GM18909 (cell line): ENCODE results near the gene MKRN2.
"Not testable (repeated sequence)": the region's sequence is repeated elsewhere in the genome, so short reads cannot be mapped to it uniquely, and the experiment has no call there.

Experiments
- ATAC-seq: cut with Tn5 transposase; IDR thresholded peaks from one replicate; pipeline ENCODE4 v1.9.1; 2021; ENCODE audit warnings: mild to moderate bottlenecking; ENCODE audit not compliant: unreplicated experiment, poor library complexity

The MKRN2 gene, protein sequence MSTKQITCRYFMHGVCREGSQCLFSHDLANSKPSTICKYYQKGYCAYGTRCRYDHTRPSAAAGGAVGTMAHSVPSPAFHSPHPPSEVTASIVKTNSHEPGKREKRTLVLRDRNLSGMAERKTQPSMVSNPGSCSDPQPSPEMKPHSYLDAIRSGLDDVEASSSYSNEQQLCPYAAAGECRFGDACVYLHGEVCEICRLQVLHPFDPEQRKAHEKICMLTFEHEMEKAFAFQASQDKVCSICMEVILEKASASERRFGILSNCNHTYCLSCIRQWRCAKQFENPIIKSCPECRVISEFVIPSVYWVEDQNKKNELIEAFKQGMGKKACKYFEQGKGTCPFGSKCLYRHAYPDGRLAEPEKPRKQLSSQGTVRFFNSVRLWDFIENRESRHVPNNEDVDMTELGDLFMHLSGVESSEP

DNA sequence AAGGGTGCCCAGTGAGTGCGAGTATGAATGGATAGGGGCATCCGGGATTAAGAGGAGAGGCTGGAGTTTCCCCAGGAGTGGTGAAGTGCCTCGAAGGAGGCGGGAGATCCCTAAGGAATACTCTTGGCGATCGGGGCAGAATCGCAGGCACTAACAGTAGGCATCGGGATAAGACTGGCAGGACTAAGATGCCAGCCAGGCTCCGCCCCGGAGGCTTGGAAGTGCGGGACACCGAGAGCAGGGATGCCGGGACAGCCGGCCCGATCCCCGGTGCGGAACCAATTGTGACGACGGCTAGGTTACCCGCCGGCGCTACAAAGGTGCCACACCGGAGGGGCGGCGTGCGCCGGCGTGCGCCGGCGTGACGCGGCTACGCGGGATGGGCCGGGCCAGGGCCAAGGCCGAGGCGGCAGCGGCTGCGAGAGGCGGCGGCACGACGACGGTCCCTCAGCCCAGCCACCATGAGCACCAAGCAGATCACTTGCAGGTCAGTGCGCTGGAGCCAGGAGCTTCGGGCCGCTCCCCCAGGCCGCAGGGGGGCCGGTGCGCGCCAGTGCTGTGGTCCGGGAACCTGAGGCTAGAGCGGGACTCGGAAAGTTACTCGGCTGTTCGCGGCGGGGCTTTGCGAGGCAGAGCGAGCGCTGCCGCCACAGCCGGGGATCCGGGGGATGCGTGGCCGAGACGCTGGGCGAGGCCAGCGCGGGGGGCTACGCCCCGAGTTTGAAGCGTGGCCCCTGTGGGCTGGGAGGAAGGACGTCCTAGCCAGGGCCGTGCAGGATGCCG is at the start of gene MKRN2:
Gene MKRN2 (plus strand): TSS at position 398 of the 783 bp plus-strand sequence. CDS start 64 bp downstream, at position 462.
- ATAC-seq = peak; percentile 84

DNA sequence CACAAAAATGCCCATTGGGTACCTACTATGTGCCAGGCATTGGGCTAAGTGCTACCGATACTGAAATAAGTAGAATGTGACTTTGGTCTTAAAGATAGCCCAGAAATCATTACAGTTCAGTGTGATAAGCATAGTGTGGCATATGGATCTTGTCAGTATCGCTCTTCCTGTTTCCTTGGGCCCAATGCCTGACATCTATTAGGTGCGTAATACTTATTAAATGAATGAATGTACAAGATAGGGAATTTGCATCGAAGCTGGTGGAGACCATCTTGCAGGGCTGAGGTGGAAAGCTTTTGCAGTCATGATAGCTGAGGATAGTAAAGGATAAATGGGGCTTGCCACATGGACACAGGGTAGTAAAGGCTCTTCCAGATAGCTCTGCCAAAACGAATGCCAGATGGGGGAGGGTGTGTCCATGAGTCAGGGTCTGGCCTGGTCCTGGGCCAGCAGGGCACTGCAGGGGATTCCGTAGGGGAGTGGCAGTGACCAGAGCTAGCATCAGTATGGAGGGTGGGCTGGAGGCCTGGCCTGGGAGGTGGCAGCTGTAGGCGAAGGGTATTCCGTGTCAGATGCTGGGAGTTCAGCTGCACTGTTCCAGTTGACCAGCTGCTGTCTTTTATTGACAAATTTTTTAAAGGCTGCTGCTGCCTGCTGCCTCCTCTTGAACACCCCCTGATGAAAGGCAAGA is 49.2 kb upstream of the MKRN2 start:
- no peak for ATAC-seq

DNA sequence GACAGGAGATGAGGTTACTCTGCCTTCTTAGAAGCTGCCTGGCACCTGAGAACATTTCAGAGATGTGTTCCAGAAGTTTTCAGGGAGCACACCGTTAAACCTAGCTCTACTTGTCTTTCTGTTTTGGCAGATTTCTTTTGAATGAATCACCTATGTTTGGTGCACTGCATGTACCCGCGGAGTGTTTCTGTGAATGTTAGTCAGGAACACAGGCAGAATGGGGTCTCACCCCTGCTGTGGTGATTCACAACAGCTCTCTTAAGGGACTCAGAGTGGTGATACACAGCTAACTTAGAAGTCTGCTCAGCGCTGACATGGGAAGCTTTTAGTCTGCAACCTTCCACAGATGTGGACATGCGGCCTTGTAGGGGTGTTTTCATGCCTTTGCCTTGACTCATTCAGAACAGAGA is 48.6 kb upstream of the MKRN2 start:
- ATAC-seq = no peak

DNA sequence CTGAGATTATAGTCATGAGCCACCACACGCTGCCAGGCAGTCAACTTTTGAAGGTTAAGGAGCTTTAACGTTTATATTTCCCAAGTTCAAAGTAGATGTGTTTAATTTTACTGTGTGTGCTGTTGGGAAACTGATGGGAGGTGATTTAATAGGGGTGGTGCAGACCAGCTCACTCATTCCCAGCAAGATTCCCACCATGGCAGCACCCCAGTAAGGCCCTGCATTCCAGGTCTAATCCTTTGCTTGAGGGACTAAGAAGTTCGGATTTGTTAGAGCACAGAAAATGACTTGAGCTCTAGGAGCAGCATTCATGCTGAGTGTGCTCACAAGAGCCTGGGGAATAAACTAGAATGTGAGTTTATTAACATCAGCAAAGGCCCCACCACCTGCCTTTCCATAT is 47.4 kb upstream of the MKRN2 start:
- ATAC-seq = no peak

DNA sequence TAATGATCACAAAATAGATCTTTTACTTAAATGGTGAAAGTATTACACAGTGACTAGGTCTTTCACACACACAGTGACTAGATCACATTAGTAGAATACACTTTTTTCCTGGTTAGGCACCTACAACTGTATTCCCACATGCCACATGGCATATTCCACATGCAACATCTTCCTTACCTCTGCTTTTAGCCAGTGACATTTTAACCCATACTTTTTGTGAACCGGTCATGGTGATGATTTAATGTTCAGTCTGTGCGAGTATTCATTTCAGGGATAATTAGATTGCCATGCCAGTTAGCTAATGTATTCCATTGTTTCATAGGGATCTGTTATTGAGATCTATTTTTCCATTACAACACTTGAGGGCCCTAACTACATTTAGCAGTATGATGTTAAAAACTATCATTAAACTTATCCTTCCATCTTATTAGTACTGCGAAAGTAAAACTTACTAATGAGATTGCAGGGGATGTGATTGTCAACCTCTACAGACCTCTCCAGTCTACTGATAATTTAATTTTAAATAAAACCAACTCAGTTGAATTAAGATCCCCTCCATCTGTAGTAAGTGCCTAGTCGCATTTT is 44.3 kb upstream of the MKRN2 start:
- no peak for ATAC-seq

DNA sequence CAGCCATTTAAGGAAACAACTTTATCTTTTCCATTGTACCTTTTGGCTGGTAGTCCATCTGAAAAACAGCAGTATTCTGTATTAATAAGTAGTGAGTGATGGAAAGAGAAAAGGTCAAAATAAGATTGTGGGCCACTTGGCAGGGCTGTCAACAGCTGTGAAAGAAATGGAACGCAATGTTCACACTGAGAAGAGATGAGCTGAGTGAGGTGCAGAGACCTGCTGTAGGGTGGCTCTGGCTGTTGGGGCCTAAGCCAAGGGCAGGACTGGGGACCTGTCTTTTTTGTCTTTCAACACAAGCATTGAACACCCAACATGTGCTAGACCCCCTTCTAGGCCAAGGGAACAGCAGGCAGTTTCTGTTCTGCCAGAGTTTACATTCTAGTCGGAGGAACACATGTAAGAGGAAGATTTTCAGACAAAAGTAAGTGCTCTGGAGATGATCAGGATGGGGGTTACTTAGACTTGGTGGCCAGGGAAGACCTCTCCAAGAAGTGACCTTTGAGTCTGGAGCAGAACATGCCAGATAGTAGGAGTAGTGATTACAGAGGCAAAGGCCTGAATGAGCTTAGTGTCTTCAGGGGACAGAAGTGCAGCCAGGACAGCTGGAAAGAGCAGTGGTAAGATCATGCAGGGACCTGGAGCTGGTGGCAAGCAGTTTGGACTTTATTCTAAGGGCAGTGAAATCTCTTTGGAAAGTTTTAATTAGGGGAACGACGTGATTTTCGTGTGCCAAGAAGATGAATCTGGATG is 43.0 kb upstream of the MKRN2 start:
- ATAC-seq = no peak

DNA sequence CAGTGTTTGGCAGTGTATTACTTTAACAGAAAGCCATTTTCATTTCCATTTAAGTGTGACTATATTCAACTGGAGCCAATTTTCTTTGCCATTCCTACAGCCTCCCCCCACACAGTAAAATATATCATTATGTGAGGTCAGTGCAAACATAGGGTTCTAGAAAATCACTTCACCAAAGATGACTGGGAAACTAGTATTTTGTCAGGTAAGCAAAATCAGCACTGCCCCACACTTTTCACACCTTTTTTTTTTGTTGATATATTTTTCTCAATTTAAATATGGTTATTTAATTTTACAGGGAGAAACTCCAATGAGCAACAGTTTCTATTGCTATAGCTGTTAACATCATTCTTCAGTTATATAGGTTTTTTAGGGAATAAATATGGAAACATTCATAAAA is 41.3 kb upstream of the MKRN2 start:
- no peak for ATAC-seq

DNA sequence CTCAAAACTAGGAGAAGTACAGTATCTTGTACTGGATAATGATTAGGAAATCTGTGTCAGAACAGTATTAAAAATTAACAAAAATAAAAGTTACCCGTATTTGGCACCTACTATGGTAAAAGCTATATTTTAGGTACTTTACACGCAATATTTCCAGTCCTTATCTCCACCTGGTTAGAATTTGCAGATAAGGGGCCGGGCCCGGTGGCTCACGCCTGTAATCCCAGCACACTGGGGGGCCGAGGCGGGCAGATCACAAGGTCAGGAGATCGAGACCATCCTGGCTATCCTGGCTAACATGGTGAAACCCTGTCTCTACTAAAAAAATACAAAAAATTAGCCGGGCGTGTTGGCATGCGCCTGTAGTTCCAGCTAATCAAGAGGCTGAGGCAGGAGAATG is 40.0 kb upstream of the MKRN2 start:
- no peak for ATAC-seq

DNA sequence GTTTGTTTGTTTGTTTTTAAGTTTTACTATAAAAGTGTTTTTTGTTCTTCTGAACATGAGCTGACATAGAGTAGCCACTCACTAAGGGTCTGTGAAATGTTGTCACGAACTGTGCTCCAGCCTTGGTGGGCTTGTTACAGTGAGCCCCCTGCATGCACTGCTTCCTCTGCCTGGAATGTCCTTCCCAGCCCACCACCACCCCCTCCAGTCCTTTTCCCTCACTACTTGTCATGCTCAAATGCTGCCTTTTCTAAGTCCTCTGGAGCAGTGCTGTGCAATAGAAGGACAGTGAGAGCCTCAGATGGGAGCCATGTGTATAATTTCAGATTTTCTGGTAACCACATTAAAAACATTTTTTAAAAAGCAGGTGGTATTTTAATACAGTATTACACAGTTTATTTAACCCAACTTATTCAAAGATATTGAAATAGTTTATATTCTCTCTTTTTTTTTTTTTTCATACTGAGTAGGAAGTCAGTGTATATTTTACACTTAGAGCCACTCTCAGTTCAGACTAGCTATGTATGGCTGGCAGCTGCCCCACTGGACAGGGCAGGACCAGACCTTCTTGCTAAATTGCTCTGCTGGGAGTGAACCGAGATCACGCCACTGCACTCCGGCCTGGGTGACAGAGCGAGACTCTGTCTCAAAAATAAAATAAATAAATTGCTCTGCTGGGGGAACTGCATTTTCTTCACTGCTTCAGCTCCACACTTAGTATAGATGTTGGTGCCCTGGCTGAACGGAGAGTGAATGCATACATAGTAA is 38.4 kb upstream of the MKRN2 start:
- ATAC-seq = no peak

DNA sequence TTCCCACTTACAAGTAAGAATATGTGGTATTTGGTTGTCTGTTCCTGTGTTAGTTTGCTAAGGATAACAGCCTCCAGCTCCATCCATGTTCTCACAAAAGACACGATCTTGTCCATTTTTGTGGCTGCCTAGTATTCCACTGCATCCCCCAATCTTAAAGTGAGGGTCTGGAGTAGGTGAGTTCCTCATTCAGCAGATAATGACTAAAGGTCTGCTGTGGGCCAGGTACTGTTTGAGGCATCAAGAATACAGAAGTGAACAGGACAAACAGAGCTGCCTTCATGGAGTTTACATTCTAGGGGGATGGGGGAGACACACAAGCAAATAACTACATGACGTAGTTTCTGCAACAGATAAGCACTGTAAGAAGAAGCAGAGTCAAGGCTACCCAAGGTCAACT is 35.9 kb upstream of the MKRN2 start:
- ATAC-seq = no peak

DNA sequence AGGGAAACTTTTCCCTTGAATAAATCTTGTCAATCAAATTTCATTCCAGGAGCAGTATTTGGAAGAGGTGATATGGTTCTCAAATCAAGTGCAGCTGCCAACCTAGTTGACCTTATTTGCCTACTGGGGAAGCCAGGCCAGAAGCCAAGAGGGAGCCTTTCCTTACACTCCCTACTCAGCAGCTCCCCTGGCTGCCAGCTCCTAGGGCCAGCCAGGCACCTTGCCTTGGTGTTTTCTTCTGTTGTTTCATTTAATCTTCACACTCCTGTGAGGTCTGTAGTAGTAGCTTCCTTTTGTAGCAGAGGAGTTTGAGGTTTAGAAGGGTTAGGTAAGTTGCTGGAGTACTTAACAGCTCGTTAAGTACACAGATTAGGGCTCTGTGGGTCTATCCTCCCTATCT is 34.2 kb upstream of the MKRN2 start:
- ATAC-seq = no peak

DNA sequence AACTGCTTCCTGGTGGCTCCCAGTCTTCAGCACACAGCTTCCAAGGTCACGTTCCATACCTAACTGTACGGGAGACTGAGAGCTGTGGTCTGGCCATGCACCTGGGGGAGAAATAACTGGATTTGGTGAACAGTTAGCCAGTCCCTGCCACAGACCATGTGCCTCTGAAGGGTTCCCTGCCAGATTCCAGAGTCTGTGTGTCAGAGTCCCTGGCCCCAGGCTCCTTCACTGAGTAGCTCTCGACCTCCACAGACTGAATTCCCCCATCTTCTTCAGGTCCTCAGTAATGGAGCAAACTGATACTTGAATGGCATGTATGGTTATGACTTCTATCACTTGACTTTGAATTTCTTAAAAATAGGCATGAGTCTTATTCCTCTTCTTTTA is 29.1 kb upstream of the MKRN2 start:
- no peak for ATAC-seq

DNA sequence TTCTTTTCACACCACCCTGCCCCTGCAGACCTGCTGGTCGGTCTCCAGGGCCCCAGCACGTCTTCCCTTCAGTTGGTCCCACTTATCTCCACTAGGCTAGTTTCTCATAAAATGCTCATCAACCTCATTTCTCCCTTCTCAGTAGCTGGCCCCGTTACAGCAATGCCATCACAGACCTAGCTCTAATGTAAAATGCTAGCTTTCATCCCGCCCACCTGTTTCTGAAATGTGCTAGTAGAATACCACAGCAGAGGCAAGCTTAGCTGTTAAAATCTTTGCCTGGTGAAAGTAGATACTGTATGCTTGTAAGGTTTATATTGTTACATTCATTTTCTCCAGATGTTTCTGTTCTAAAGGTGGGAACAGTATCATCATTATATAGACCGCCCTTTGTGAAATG is 24.7 kb upstream of the MKRN2 start:
- no peak for ATAC-seq

DNA sequence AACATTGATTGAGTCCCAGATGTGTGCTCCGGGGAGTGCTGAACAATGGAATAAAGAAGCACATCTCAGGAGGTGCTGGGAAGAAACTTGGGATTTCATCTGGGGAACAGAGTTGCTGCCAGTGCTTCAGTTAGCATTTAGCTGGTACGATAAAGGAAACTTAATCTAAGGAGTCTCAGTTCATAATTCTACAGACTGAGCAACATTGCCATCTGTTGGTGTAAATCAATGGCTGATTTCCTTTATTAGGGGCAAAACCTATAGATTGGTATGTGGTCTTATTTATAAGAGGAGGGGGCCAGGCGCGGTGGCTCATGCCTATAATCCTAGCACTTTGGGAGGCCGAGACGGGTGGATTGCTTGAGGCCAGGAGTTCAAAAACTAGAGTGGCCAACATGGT is 20.5 kb upstream of the MKRN2 start:
- ATAC-seq = no peak

DNA sequence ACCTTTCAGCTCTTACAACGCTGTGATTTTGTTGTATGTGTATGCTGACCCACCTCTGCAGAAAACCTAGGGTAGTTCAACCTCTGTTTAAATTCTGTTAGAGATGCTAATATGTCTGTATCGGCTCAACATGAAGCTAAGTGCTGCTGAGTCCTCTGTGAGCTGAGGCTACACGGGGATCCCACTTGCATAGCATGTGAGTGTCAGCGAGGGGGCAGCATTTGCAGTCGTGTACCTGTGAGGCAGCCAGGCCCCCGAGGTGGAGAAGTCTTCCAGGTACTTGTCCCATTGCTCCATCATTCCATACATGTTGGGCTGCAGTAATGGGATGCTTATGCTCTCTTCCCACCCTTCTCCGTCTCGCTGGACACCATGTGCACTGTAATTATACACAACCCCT is 15.3 kb upstream of the MKRN2 start:
- ATAC-seq = no peak

DNA sequence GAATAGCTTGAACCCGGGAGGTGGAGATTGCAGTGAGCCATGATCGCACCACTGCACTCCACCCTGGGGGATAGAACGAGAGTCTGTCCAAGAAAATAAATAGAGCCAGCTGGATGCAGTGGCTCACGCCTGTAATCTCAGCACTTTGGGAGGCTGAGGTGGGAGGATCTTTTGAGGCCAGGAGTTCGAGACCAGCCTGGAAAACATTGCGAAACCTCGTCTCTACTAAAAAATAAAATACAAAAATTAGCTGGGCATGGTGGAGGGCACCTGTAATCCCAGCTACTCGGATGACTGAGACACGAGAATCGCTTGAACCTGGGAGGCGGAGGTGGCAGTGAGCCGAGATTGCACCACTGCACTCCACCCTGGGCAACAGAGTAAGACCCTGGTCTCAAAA is 13.4 kb upstream of the MKRN2 start:
- not testable (repeated sequence) for ATAC-seq

DNA sequence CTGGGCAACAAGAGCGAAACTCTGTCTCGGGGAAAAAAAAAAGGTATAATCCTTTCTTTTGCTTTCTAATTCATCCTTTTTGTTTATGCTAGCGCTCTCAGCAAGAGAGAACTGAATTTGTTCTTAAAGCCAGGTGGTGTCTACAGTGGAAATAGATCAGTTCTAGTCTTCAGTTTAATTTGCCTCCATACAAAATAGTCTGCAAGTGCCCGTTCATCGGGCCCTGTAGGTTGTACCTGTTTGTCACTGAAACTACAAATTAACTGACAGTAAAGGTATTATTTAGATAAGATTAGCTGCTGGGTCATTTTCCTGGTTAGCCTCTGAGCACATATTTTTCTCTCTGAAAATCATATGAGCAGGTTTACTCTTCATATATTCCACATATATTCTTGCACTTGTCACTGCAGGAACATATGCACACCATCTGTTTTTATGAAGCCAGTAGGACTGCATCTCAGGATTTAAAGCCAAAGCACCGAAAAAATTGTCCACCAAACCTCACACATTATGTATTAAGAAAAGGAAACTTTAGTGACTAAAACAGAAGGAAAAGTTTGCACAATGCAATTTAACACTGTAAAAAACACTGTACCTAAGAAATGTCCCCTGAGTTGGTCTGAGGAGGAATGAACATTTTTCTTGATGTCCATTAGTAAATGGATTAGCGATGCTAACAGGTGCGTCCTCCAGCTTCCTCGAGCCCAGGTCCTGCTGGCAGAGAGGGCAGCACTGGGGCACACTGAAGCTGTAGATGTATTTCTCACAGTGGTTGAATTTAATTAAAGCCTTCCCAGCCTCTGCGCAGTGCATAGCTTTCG is 12.0 kb upstream of the MKRN2 start:
- ATAC-seq = no peak

DNA sequence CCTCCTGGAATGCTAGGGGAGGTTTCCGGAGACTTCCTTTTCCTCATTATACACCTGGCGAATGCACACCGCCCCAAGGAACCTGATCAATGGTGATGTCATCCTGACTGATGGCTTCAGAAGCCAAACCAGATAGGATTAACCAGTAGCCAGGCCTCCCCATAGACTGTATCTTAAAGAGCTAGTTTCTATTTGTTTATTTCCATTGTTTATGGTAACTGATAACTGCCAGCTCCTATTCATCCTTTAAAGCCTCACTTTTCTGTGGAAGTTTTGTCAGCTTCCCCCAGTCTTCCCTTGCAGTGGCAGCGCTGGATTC is 11.5 kb upstream of the MKRN2 start, which contains the start of gene MKRN2OS:
Gene MKRN2OS (minus strand): TSS at position 27 of the 319 bp plus-strand sequence. CDS start 35 bp downstream, outside the sequence.
- ATAC-seq = no peak
